ENCODE results near the gene OCA2.

GRCh38 chr15:27707257-27707656 lies 391.9 kb downstream of the OCA2 start:
- TF ChIP-seq EZH2 (conservative IDR thresholded peaks at IDR 0.05; ENCODE audit: low read depth, low read length) (no peak), EEA1 (CRISPR knock-in tag; IDR thresholded peaks at IDR 0.05; ENCODE audit: borderline replicate concordance) (no peak), EP300 (IDR thresholded peaks at IDR 0.05; ENCODE audit: low read depth in 2 of 2, low read length in 2 of 2) (no peak), EP300 (CRISPR knock-in tag; IDR thresholded peaks at IDR 0.05; ENCODE audit: borderline replicate concordance) (no peak), NFYB (CRISPR knock-in tag; IDR thresholded peaks at IDR 0.05) (no peak)

Data from HepG2 (cell line).